A673 (cell line): ENCODE results near the gene MAST4.

ENCODE experiments used
- CTCF ChIP-seq: fragments of 300-800, 200-600 bp; sonication (generic); conservative IDR thresholded peaks from 2 replicates; pipeline ENCODE4 v1.5.1; 2017; ENCODE audit warnings: low read depth, mild to moderate bottlenecking, antibody characterized with exemption, low read length, moderate library complexity, mixed read lengths
- EZH2 ChIP-seq: fragments of 200-600 bp; sonication (generic); IDR thresholded peaks from 2 replicates; pipeline ENCODE4 v1.6.1; 2017; ENCODE audit warnings: borderline replicate concordance, low read depth, mild to moderate bottlenecking, mixed read lengths, antibody characterized with exemption, low read length; ENCODE audit not compliant: poor library complexity, severe bottlenecking

GRCh38 chr5:67144183-67144639, 548.0 kb downstream of the MAST4 start:
- TF ChIP-seq CTCF (no peak), EZH2 (no peak)
